Thyroid gland (tissue), 4 donors: Measurements from ENCODE around the gene ANKRD40. TPM values are rescaled to one million over a fixed set of nuclear protein-coding genes. Genes with fewer than 3 reads are reported as not detected.
A peak's percentile ranks its signal among the peaks of the same experiment; 100 is the strongest.

Source experiments
- DNase-seq, 2 donors: peaks; one replicate each; pipeline ENCODE4 v3.0.0-alpha.2; 2019
- H3K27ac ChIP-seq, 3 donors: fragments of 200-600 bp; sonication (generic); 1 replicate in 2 of 3; 2 replicates in 1 of 3; pipeline ENCODE4 v1.5.1; 2016 to 2019; ENCODE audit warnings: mild to moderate bottlenecking in 1 of 3, moderate library complexity in 1 of 3
- H3K27me3 ChIP-seq: fragments of 200-600 bp; sonication (generic); one replicate; pipeline ENCODE4 v1.5.1; 2019
- H3K36me3 ChIP-seq, 2 donors: fragments of 200-600 bp; sonication (generic); one replicate each; pipeline ENCODE4 v1.5.1; 2016 to 2019
- H3K4me1 ChIP-seq, 2 donors: fragments of 200-600 bp; sonication (generic); one replicate each; pipeline ENCODE4 v1.5.1; 2017 to 2019
- H3K4me3 ChIP-seq, 3 donors: fragments of 200-600 bp; sonication (generic); replicated peaks in 1 of 3; 1 replicate in 2 of 3; 2 replicates in 1 of 3; pipeline ENCODE4 v1.5.1; 2016; ENCODE audit warnings: mild to moderate bottlenecking in 1 of 3
- H3K9me3 ChIP-seq: fragments of 200-600 bp; sonication (generic); one replicate; pipeline ENCODE4 v1.5.1; 2017
- CTCF ChIP-seq, 6 experiments: fragments of 200-600 bp in 3 of 6; fragments of 450-650 bp in 3 of 6; sonication (generic) in 3 of 6; IDR thresholded peaks; one replicate each; pipeline ENCODE4 v1.5.1; 2016 to 2019; ENCODE audit warnings: antibody characterized with exemption in 6 of 6, mild to moderate bottlenecking in 2 of 6, inconsistent platforms in 1 of 6, moderate library complexity in 1 of 6
- POLR2A ChIP-seq, 2 donors: fragments of 450-650 bp; IDR thresholded peaks; one replicate each; pipeline ENCODE4 v1.6.1; 2017; ENCODE audit warnings: antibody characterized with exemption in 2 of 2, mild to moderate bottlenecking in 2 of 2, moderate library complexity in 1 of 2
- WGBS, 2 donors: methylation state at CpG; one replicate each; pipeline ENCODE4 v1.1.5; 2017; 5-methylcytosine and 5-hydroxymethylcytosine counted together
- intact Hi-C: fragments of 100-400 bp; cut with DNase I; formaldehyde crosslinking; loops from one replicate; pipeline ENCODE4 v1.15.1; 2023
- total RNA-seq, 4 donors: library from RNA; depleted of rRNA; stranded (reverse); fragments of >200 nt; gene quantifications; one replicate each; pipeline ENCODE4 v1.2.3, GENCODE V29; 2016

The ANKRD40 gene
- total RNA-seq, 4 donors from 2014 or later, result 29.4 to 40.2 (median 35.1) TPM

DNA sequence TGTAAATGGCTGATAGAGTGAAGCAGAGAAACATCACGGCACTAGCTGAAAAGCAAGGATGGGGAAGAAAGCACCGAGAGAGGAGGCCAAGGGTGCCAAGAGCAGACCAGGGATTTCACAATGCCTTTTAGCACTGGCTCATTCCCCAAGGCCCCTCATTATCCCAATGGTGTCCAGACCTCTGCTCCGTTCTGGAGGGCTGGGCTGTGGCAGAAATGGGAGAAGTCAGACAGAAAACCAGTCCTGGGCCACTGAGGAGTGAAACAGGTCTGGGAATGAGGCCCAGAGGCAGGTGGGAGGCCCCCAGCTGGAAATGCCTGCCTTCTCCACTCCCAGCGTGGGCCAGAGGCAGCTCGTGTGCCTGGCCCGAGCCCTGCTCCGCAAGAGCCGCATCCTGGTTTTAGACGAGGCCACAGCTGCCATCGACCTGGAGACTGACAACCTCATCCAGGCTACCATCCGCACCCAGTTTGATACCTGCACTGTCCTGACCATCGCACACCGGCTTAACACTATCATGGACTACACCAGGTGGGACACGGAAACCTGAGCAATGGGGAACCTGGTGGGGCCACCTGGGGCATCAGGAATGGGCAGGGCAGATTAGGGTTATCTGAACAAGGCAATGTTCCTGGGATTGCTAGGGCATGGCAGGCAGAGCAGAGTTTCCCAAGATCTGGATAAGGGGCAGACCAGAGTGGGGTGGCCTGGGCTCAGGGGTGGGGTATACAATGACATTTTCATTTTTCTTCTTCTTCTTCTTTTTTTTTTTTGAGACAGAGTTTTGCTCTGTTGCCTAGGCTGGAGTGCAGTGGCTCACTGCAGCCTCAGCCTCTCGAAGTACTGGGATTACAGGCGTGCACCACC, 20.3 kb downstream of the ANKRD40 start:
- Histone ChIP-seq H3K4me1 (peaks cover 58 to 68% of the 10 kb centered on the region in 2 donors), H3K9me3 (no peaks in the 10 kb centered on the region), H3K4me3 (no peak overlapping the region), H3K36me3 (no peaks in the 10 kb centered on the region), H3K27me3 (no peaks in the 10 kb centered on the region), H3K27ac (peak overlapping the region; percentile 46 to 60 (median 57))
- 86 to 91% methylated on average over 12 to 16 of the region's 16 CpGs for WGBS, 2 donors
- DNase-seq, result no peak
- TF ChIP-seq POLR2A (IDR thresholded peaks at IDR 0.05) (no peak), CTCF (IDR thresholded peaks at IDR 0.05) (no peak)
- intact Hi-C loops, result loop anchor here (10.0 kb wide), 1 partner anchor 203 kb away; no protein-coding TSS in a partner anchor

GRCh38 chr17:50686494-50687199, 21.1 kb downstream of the ANKRD40 start:
- H3K4me3 ChIP-seq, result no peak overlapping the region
- intact Hi-C loops, result loop anchor here (10.0 kb wide), 1 partner anchor 202 kb away; no protein-coding TSS in a partner anchor
- peak overlapping the region; percentile 46 to 60 (median 57) for H3K27ac ChIP-seq
- DNase-seq, result peak; percentile 50 to 58
- H3K36me3 ChIP-seq, result no peaks in the 10 kb centered on the region
- no peaks in the 10 kb centered on the region for H3K9me3 ChIP-seq
- no peak for TF ChIP-seq CTCF (IDR thresholded peaks at IDR 0.05)
- no peak for TF ChIP-seq POLR2A (IDR thresholded peaks at IDR 0.05)
- 57 to 59% methylated on average over 14 of the region's 14 CpGs for WGBS, 2 donors
- peaks cover 53 to 60% of the 10 kb centered on the region in 2 donors for H3K4me1 ChIP-seq
- H3K27me3 ChIP-seq, result no peaks in the 10 kb centered on the region

GRCh38 chr17:50685691-50686493, 21.8 kb downstream of the ANKRD40 start:
- Histone ChIP-seq H3K4me3 (no peak overlapping the region), H3K4me1 (peaks cover 46 to 52% of the 10 kb centered on the region in 2 donors), H3K27me3 (no peaks in the 10 kb centered on the region), H3K9me3 (no peaks in the 10 kb centered on the region), H3K36me3 (no peaks in the 10 kb centered on the region), H3K27ac (peak overlapping the region; percentile 46 to 60 (median 57))
- no peak for TF ChIP-seq CTCF (IDR thresholded peaks at IDR 0.05)
- TF ChIP-seq POLR2A (IDR thresholded peaks at IDR 0.05), result no peak
- intact Hi-C loops, result loop anchor here (10.0 kb wide), 1 partner anchor 201 kb away; no protein-coding TSS in a partner anchor
- WGBS, 2 donors, result 60 to 61% methylated on average over 15 to 17 of the region's 17 CpGs
- DNase-seq, result peak in 1 of 2 donors; percentile 27

GRCh38 chr17:50685334-50685665, 22.4 kb downstream of the ANKRD40 start:
- no peak for TF ChIP-seq CTCF (IDR thresholded peaks at IDR 0.05)
- no peak for TF ChIP-seq POLR2A (IDR thresholded peaks at IDR 0.05)
- H3K27me3 ChIP-seq, result no peaks in the 10 kb centered on the region
- intact Hi-C loops, result loop anchor here (10.0 kb wide), 1 partner anchor 200 kb away; no protein-coding TSS in a partner anchor
- peaks cover 41 to 46% of the 10 kb centered on the region in 2 donors for H3K4me1 ChIP-seq
- H3K4me3 ChIP-seq, result no peak overlapping the region
- DNase-seq, result no peak
- no peak overlapping the region for H3K27ac ChIP-seq
- WGBS, 2 donors, result 91 to 94% methylated on average over 1 of the region's 1 CpG
- no peaks in the 10 kb centered on the region for H3K9me3 ChIP-seq
- H3K36me3 ChIP-seq, result no peaks in the 10 kb centered on the region
